H9 (cell line): Measurements from ENCODE around the gene THSD4. TPM values are rescaled to one million over a fixed set of nuclear protein-coding genes. Genes with fewer than 3 reads are reported as not detected.
"Not testable (repeated sequence)": the region's sequence is repeated elsewhere in the genome, so short reads cannot be mapped to it uniquely, and the experiment has no call there.

Experiments
- DNase-seq: peaks from one replicate; pipeline ENCODE4 v3.0.0-alpha.2; 2017
- H2AFZ ChIP-seq: one replicate; pipeline ENCODE4 v1.6.1; 2013; ENCODE audit warnings: mild to moderate bottlenecking, low read length, control low read depth, moderate library complexity
- H2AK5ac ChIP-seq: 2 replicates; pipeline ENCODE4 v1.6.1; 2013; ENCODE audit warnings: low read length, control low read depth, mixed read lengths; ENCODE audit not compliant: insufficient read length
- H2BK120ac ChIP-seq: one replicate; pipeline ENCODE4 v1.6.1; 2013; ENCODE audit warnings: low read depth, mild to moderate bottlenecking, low read length, control low read depth, inconsistent platforms; ENCODE audit not compliant: poor library complexity, severe bottlenecking
- H2BK12ac ChIP-seq: 2 replicates; pipeline ENCODE4 v1.6.1; 2013; ENCODE audit warnings: low read length, control low read depth, mixed read lengths, low read depth; ENCODE audit not compliant: insufficient read length
- H2BK15ac ChIP-seq: 2 replicates; pipeline ENCODE4 v1.6.1; 2013; ENCODE audit warnings: low read depth, low read length, control low read depth
- H2BK20ac ChIP-seq: one replicate; pipeline ENCODE4 v1.6.1; 2013; ENCODE audit warnings: low read depth, mild to moderate bottlenecking, low read length, control low read depth, inconsistent platforms; ENCODE audit not compliant: poor library complexity, severe bottlenecking
- H2BK5ac ChIP-seq: 2 replicates; pipeline ENCODE4 v1.6.1; 2013; ENCODE audit warnings: low read length, control low read depth, mixed read lengths; ENCODE audit not compliant: insufficient read length
- H3K14ac ChIP-seq: 2 replicates; pipeline ENCODE4 v1.6.1; 2013; ENCODE audit warnings: low read length, control low read depth; ENCODE audit not compliant: insufficient read depth
- H3K18ac ChIP-seq: 2 replicates; pipeline ENCODE4 v1.6.1; 2013; ENCODE audit warnings: low read depth, mild to moderate bottlenecking, mixed read lengths, low read length, control low read depth; ENCODE audit not compliant: insufficient read length
- H3K23ac ChIP-seq: 2 replicates; pipeline ENCODE4 v1.6.1; 2013; ENCODE audit warnings: low read length, control low read depth, mixed read lengths, low read depth; ENCODE audit not compliant: insufficient read length
- H3K23me2 ChIP-seq: 2 replicates; pipeline ENCODE4 v1.6.1; 2013; ENCODE audit warnings: low read depth, mild to moderate bottlenecking, mixed read lengths, low read length, control low read depth; ENCODE audit not compliant: insufficient read length, poor library complexity, severe bottlenecking
- H3K27ac ChIP-seq: 2 replicates; pipeline ENCODE4 v1.5.1; 2013; ENCODE audit warnings: low read length, control low read depth, mixed read lengths, low read depth; ENCODE audit not compliant: insufficient read length
- H3K27me3 ChIP-seq: 2 replicates; pipeline ENCODE4 v1.6.1; 2013; ENCODE audit warnings: low read length, control low read depth, inconsistent platforms; ENCODE audit not compliant: insufficient read depth
- H3K4ac ChIP-seq: 2 replicates; pipeline ENCODE4 v1.6.1; 2013; ENCODE audit warnings: low read depth, mild to moderate bottlenecking, control low read depth, inconsistent platforms, low read length, moderate library complexity
- H3K4me1 ChIP-seq: 2 replicates; pipeline ENCODE4 v1.6.1; 2013; ENCODE audit warnings: low read length, control low read depth, inconsistent platforms; ENCODE audit not compliant: insufficient read depth
- H3K4me2 ChIP-seq: 2 replicates; pipeline ENCODE4 v1.6.1; 2013; ENCODE audit warnings: low read length, control low read depth, mixed read lengths; ENCODE audit not compliant: insufficient read length, insufficient read depth
- H3K56ac ChIP-seq: 2 replicates; pipeline ENCODE4 v1.6.1; 2013; ENCODE audit warnings: low read depth, mild to moderate bottlenecking, mixed read lengths, low read length, control low read depth; ENCODE audit not compliant: insufficient read length
- H3K79me1 ChIP-seq: 2 replicates; pipeline ENCODE4 v1.6.1; 2013; ENCODE audit warnings: low read depth, mild to moderate bottlenecking, moderate library complexity, low read length, control low read depth, inconsistent platforms; ENCODE audit not compliant: insufficient read depth, poor library complexity, severe bottlenecking
- H3K79me2 ChIP-seq: 2 replicates; pipeline ENCODE4 v1.6.1; 2013; ENCODE audit warnings: low read length, control low read depth, inconsistent platforms; ENCODE audit not compliant: insufficient read depth
- H3K9ac ChIP-seq: 2 replicates; pipeline ENCODE4 v1.6.1; 2013; ENCODE audit warnings: low read length, control low read depth, mixed read lengths; ENCODE audit not compliant: insufficient read length; ENCODE audit errors: extremely low read depth
- H3K9me3 ChIP-seq: one replicate; pipeline ENCODE4 v1.6.1; 2013; ENCODE audit warnings: low read depth, low read length, inconsistent platforms; ENCODE audit not compliant: control insufficient read depth
- H3T11ph ChIP-seq: one replicate; pipeline ENCODE4 v1.6.1; 2013; ENCODE audit warnings: mild to moderate bottlenecking, low read length, control low read depth, inconsistent platforms
- H4K20me1 ChIP-seq: one replicate; pipeline ENCODE4 v1.6.1; 2013; ENCODE audit not compliant: control insufficient read depth, insufficient read length, insufficient read depth
- H4K5ac ChIP-seq: 2 replicates; pipeline ENCODE4 v1.6.1; 2013; ENCODE audit warnings: low read depth, mild to moderate bottlenecking, mixed read lengths, low read length, control low read depth; ENCODE audit not compliant: insufficient read length
- H4K8ac ChIP-seq: replicated peaks from 2 replicates; pipeline ENCODE4 v1.6.1; 2013; ENCODE audit warnings: low read length, control low read depth, mixed read lengths, low read depth; ENCODE audit not compliant: insufficient read length
- H4K91ac ChIP-seq: 2 replicates; pipeline ENCODE4 v1.6.1; 2013; ENCODE audit warnings: low read depth, mild to moderate bottlenecking, moderate library complexity, mixed read lengths, low read length, control low read depth; ENCODE audit not compliant: insufficient read length
- H3K27ac Mint-ChIP-seq, 3 experiments: 2 replicates in 2 of 3; 3 replicates in 1 of 3; pipeline ENCODE4 v1.8.0; 2020 to 2021; ENCODE audit warnings: mixed read lengths in 3 of 3, mild to moderate bottlenecking in 1 of 3, moderate library complexity in 1 of 3
- H3K27me3 Mint-ChIP-seq: 2 replicates; pipeline ENCODE4 v1.8.0; 2021; ENCODE audit warnings: low read depth, mild to moderate bottlenecking, moderate library complexity, mixed read lengths
- H3K36me3 Mint-ChIP-seq, 3 experiments: 2 replicates in 2 of 3; 3 replicates in 1 of 3; pipeline ENCODE4 v1.8.0; 2020 to 2021; ENCODE audit warnings: low read depth in 3 of 3, mixed read lengths in 3 of 3; ENCODE audit not compliant: insufficient read depth in 1 of 3
- H3K4me1 Mint-ChIP-seq, 2 experiments: 2 replicates each; pipeline ENCODE4 v1.8.0; 2020; ENCODE audit warnings: mixed read lengths in 2 of 2
- H3K4me3 Mint-ChIP-seq, 2 experiments: 2 replicates in 1 of 2; 3 replicates in 1 of 2; pipeline ENCODE4 v1.8.0; 2020 to 2021; ENCODE audit warnings: mild to moderate bottlenecking in 2 of 2, mixed read lengths in 2 of 2, moderate library complexity in 1 of 2
- H3K9me3 Mint-ChIP-seq, 2 experiments: 2 replicates in 1 of 2; 3 replicates in 1 of 2; pipeline ENCODE4 v1.8.0; 2020; ENCODE audit warnings: mild to moderate bottlenecking in 2 of 2, mixed read lengths in 2 of 2, moderate library complexity in 1 of 2
- CTCF ChIP-seq: fragments of 200-600 bp; sonication (generic); conservative IDR thresholded peaks from 3 replicates; pipeline ENCODE4 v1.8.0; 2021; ENCODE audit warnings: antibody characterized with exemption, mild to moderate bottlenecking
- WGBS: extraction: QIAGEN DNeasy Blood & Tissue Kit; methylation state at CpG from one replicate; pipeline ENCODE4 v1.1.7; 2013; ENCODE audit warnings: missing lambda C conversion rate, low lambda C conversion rate, mixed read lengths; ENCODE audit not compliant: insufficient read length; ENCODE audit errors: extremely low coverage; 5-methylcytosine and 5-hydroxymethylcytosine counted together
- total RNA-seq: library from RNA; stranded (reverse); gene quantifications from 2 replicates; pipeline ENCODE4 v1.2.1, GENCODE V29; 2021

THSD4 gene
- total RNA-seq, 1 experiment from 2014 or later, result 5.5 TPM

DNA sequence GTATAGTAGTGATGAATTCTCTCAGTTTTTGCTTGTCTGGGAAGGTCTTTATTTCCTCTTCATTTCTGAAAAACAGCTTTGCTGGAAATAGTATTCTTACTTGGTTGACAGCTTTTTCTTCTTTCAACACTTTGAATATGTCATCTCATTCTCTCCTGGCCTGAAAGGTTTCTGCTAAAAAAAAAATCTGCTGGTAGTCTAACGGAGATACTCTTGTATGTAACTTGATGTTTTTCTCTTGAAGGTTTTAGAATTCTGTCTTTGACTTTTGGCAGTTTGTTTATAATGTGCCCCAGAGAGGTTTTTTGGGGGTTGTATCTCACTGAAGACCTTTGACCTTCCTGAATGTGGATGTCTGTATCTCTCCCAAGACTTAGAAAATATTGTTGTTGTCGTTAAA is 47.0 kb downstream of the THSD4 start:
- Histone ChIP-seq H2AK5ac (no peak overlapping the region), H3K23ac (no peak overlapping the region), H3K9me3 (no peaks in the 10 kb centered on the region), H2BK12ac (no peak overlapping the region), H3K4me2 (no peak overlapping the region), H3K56ac (no peak overlapping the region), H3K23me2 (no peaks in the 10 kb centered on the region), H3K27ac (no peak overlapping the region), H4K91ac (no peak overlapping the region), H3K27me3 (0 out of 2 replicates have a peak, but pooled peaks cover 2% of the 10 kb centered on the region), H2BK20ac (no peak overlapping the region), H4K20me1 (no peaks in the 10 kb centered on the region), H3K4ac (no peak overlapping the region), H3K79me1 (no peaks in the 10 kb centered on the region), H3K79me2 (no peaks in the 10 kb centered on the region), H2AFZ (no peak overlapping the region), H4K8ac (no peak overlapping the region), H3K18ac (no peak overlapping the region), H3K14ac (no peak overlapping the region), H3K4me1 (no peaks in the 10 kb centered on the region), H3T11ph (no peak overlapping the region), H2BK5ac (no peak overlapping the region), H4K5ac (no peak overlapping the region), H3K9ac (no peak overlapping the region), H2BK15ac (no peak overlapping the region), H2BK120ac (no peak overlapping the region)
- Mint-ChIP-seq H3K9me3 (peaks cover 17 to 19% of the 10 kb centered on the region in 2 experiments), H3K4me1 (peaks cover 7 to 11% of the 10 kb centered on the region in 2 experiments), H3K36me3 (peaks cover 0 to 22% (median 13%) of the 10 kb centered on the region in 3 experiments; a peak in 5 of 7 replicates), H3K4me3 (no peak overlapping the region), H3K27ac (no peak overlapping the region), H3K27me3 (no peaks in the 10 kb centered on the region)
- no peak for DNase-seq
- TF ChIP-seq CTCF, result no peak
- WGBS, result no CpG with 5 or more reads among the region's 2 CpGs

DNA sequence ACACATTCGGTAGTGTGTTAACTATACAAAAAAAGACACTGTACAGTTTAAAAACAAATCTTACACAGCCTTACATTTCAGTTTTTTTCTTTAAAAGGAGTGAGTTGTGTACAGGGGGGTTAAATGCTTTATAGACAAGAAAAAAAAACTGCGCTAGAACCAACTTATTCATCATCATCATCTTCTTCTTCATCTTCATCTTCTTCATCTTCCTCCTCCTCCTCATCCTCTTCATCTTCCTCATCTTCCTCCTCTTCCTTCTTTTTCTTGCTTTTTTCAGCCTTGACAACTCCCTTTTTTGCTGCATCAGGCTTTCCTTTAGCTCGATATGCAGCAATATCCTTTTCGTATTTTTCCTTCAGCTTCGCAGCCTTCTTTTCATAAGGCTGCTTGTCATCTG is 49.3 kb downstream of the THSD4 start:
- H3K27me3 Mint-ChIP-seq, H2BK15ac ChIP-seq, H2BK12ac ChIP-seq, H3K23ac ChIP-seq, H2BK20ac ChIP-seq, H2AK5ac ChIP-seq, H3K4me1 Mint-ChIP-seq, H3K23me2 ChIP-seq, H3K9ac ChIP-seq, H3K79me1 ChIP-seq, H3K4me3 Mint-ChIP-seq, H3K14ac ChIP-seq, H2BK5ac ChIP-seq, H3K56ac ChIP-seq, H2BK120ac ChIP-seq, H3K27me3 ChIP-seq, H3T11ph ChIP-seq, H3K4me2 ChIP-seq, H3K4me1 ChIP-seq, H4K5ac ChIP-seq, H3K27ac ChIP-seq, H3K18ac ChIP-seq, H3K4ac ChIP-seq, H2AFZ ChIP-seq, H4K8ac ChIP-seq, H3K27ac Mint-ChIP-seq, H3K79me2 ChIP-seq, DNase-seq, H4K20me1 ChIP-seq, H4K91ac ChIP-seq, H3K9me3 ChIP-seq: not testable (repeated sequence)
- H3K36me3 Mint-ChIP-seq, result peaks cover 0 to 22% (median 13%) of the 10 kb centered on the region in 3 experiments; a peak in 5 of 7 replicates
- H3K9me3 Mint-ChIP-seq, result peaks cover 17 to 21% of the 10 kb centered on the region in 2 experiments
- WGBS, result no CpG with 5 or more reads among the region's 5 CpGs
